ENCODE data around the gene TNRC18.
A peak's percentile ranks its signal among the peaks of the same experiment; 100 is the strongest.

Gene TNRC18

DNA sequence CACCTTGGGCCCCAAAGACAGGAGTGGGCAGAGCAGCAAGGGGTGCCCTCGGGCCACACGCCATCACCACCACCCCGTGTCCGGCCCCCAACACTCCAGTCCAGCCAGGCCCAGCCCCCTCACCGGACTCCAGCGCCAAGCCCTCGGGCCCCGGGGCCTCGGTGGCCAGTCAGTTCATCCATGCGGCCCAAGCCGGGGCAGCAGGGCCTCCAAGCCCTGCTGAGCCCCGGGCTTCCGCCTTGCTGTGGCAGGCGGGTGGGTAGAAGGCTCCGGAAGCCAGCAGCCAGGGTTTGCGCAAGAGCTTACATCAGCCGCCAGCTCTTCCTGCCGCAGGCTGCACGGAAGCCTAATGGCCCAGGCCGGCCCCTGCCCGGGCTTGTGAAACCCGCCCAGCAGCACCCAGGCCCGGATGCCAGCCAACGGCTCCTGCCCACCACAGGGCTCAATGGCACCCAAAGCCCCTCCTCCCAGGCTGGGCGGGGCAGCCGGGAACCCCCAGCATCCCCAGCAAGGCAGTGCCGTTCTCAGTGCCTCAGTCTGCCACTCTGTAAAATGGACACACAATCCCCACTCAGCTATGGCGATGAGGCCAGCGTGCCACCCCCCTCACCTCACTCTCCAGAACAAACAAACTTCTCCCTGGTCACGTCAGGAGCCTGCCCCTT is 26.5 kb downstream of the TNRC18 start:
- peak; percentile 88 for DNase-seq

DNA sequence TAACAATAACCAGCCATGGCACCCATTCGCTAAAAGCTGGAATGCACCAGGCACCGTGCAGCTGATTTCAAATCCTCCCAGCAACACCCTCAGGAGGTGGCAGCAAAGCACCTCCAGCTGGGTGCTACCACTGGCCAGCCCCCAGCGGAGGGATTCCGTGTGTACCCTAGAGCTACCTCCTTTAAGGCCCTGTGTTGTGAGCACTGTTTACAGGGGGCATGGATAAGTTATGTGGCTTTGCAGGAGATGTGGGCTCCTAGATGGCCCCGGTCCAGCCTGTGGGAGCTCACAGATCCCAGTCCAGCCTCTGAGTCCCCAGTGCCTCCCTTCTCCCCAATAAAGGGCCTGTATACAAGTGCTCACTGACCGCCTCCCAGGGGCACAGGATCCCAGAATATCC is 27.1 kb downstream of the TNRC18 start:
- peak; percentile 42 for DNase-seq

DNA sequence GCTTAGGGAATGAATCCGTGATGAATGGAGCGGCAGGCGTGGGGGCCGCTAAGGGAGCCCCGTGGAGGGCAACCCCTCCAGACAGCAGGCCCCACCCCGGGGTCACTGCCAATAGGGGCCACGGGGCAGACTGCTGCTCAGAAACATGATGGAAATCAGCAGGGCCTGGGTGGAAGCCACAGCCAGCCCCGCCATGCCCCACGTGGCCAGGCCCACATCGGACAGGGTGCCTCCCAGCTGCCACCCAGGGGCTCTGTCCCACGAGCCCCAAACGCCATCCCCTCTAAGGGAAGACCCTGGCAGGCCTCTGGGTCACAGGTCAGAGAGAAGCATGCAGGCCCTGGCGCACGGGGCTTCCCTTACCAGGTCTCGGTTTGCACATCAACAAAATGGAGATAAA is 28.4 kb downstream of the TNRC18 start:
- DNase-seq: no peak

DNA sequence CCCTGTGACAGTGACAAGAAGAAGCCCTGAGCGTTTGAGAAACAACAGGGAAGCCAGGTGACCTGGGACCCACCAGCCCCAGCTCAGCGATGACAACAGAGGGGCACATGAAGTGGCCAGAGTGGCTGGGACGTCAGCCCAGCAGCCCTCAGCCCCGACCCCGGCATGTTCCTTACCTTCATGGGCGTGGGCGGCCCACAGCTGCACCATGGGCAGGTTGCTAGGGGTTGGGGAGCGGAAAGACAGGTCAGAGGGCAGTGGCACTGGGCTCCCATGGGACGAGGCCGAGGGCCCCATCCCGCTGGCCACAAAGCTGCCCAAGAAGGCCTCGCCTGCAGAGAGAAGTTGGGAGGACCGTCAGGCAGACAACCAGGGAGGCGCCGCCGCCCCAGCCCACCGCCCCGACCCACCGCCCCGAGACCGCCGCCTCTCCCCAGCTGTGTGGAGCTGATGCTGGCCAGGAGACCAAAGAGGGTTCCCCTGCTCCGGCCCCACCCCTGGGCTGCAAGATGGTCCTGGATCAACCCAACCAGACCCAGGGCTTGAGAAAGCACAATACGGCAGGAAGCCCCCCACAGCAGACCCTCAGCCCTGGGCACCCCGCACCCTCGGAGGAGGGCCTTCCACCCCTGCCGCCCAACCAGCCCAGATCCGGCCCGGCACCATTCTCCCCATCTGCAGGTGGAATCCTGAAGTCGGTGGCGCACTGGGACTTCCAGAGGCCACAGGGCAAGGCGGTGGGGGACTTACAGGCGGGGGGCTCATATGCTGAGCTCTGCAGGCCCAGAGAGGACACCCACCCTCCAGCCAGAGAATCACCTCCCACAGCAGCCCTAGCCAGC is 29.1 kb downstream of the TNRC18 start:
- no peak for DNase-seq

DNA sequence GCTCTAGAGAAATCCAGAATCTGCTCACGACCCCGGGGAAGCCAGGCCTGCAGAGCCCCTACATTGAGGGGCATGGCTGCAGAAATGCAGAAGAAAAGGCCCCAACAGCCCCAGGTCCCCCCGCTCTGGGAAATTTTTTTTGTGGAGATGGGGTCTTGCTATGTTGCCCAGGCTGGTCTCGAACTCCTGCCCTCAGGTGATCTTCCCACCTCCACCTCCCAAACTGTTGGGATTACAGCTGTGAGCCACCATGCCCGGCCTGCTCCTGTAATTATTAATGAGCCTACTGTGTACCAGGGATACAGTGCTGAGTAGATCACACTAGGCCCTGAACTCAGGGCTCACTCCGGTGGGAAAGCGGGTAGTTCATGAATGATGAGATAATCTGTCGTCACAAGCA is 29.9 kb downstream of the TNRC18 start:
- no peak for DNase-seq

DNA sequence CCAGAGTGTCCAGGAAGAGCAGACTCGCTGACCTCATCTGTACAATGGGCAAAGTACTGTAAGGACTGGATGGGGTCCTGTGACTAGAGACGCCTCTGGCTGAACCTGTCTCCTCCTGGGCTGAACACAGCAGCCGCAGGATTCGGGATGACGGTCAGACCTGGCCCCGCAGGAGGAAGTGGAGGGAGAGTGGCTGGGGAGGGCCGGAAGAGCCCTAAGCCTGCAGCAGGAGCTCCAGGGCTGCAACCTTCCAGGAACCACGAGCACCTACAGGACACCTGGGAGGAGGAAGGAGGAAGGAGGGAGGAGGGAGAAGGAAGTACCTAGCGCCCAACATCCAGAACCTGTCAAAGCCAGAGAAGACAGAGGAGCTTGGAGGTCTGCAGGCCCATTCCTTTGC is 30.3 kb downstream of the TNRC18 start:
- no peak for DNase-seq

DNA sequence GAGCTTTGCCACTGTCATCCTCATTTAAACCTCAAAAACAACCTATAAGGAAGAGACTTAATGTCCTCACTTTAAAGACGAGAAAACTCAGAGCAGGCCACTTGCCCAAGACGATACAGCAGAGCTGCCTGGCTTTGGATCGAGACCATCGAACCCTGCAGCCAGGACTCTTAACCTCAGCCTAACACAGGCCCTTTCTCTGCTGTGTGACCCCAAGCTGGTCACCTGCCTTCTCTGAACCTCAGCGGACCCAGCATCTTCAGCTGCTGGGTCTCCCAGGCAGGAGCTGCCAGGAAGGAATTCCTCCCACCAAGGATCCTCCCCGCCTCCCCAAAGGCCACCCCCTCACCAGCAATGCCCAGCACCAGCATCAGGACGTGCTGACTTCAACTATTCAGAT is 32.7 kb downstream of the TNRC18 start:
- no peak for DNase-seq

DNA sequence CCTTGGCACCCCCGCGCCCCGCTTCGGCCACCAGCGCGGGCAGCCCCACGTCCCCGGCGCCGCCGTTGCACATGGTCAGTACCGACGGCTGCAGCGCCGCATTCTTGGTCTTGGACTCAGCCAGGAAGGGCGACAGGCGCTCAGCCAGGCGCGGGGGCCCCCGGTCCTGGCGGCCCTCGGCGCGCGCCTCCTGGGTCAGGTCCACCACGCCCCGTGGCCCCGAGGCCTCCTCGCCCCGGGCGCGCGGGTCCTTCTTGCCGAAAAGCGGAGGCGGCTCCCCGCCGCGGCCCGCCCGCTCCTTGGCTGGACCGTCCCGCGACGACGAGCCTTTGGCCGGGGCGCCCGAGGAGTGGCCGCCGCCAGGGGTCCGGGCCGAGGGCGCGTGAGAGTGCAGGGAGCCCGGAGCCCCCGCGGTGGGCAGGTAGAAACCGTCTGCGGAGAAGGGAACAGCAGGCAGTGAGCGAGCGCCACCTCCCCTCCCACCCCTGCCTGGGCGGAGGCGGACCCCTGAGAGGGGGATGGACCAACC is 34.7 kb downstream of the TNRC18 start:
- no peak for DNase-seq

DNA sequence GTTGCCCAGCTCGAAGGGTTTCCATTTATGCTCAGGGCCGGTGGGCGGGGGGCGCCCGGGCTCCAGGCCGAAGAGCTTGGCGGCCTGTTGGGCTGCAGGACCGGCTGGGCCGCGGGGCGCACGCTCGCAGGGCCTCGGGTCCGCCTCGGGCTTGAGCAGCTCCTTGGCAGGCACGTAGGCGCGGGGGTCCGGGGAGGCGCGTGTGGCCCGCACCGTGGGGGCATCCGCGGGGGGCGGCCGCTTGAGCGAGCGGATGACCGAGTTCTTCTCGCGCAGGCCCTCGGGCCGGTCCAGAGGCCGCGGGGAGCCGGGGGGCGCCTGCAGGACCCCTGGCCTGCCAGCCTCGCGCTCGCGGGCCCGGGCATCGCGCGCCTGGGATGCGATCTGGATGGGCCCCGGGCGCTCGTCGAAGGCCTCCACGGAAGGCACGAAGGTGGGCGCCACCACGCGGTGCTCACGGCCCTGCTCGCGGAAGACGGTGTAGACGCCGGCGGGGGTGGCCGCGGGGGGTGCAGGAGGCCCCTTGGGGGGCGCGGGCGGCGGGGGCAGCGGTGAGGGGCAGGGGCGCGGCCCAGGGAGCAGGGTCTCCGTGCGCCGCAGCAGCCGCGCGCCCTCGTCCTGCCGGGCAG is 35.2 kb downstream of the TNRC18 start:
- DNase-seq: no peak

DNA sequence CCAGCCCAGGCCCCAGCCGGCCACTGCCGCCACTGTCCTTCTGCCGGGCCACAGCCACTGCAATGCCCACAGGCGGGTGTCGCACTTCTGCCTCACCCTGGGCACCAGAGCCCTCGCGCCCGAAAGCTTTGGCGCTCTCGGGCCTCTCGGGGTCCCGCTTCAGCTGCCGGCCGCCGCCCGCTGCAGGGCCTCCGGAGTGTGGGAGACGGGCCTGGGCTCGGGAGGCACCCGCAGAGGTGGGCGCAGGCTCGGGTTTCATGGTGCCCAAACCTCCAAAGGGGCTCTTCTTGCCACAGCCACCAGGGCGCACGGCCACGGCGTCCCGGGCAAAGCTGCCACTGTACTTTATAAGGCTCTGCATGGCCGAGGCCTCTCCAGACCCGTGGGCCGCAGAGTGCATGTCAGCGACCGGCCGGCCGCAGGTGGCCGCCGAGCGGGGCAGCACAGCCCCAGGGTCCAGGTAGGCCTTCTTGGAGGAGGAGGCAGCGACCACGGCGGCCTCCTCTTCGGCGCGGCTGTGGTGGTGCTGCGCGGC is 35.9 kb downstream of the TNRC18 start:
- DNase-seq: no peak

DNA sequence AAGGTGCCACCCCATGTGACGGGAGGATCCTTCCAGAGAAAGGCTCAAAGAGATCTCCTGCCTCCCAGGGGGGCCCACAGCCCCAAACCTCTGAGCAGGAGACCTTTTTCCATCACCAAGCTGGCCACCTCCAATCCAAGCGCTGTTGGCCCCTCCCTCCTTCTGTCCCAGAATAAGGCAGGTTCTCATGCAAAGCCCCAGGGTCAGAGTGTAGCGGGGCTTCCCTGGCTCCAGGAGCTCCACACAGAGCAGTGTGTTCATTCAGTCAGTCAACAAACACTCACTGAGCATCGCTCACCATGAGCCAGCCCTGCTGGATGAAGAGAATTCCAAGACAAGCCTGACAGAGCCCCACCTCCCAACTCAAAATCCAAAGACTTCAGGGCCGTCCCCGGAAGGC is 39.0 kb downstream of the TNRC18 start:
- no peak for DNase-seq

DNA sequence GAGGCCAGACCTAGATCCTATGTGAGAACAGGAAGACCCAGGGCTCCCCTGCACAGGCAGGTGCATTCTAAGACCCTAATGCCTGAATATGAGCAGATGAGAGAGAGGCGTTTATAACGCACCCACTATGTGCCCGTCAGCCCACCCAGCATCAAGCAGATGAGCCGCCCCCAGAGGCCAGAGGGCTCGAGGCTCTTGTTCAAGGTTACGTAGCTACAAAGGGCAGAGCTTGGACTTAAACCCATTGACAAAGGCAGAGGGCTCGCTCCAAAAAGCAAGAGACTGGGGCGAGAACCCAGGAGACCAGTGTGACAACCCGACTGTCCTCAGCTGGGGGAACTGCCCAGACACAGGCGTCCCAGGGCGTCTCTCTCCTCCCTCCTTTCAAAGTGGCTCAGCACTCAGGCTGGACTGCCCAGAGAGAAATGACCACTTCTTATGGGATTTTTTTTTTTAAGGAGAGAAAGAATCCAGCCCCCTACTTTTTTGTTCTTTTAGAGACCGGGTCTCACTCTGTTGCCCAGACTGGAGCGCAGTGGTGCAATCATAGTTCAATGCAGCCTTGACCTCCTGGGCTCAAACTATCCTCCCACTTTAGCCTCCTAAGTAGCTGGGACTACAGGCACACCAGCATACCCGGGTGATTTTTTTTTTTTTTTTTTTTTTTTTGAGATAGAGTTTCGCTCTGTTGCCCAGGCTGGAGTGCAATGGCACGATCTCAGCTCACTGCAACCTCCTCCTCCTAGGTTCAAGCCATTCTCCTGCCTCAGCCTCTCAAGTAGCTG is 40.1 kb downstream of the TNRC18 start:
- DNase-seq: no peak

DNA sequence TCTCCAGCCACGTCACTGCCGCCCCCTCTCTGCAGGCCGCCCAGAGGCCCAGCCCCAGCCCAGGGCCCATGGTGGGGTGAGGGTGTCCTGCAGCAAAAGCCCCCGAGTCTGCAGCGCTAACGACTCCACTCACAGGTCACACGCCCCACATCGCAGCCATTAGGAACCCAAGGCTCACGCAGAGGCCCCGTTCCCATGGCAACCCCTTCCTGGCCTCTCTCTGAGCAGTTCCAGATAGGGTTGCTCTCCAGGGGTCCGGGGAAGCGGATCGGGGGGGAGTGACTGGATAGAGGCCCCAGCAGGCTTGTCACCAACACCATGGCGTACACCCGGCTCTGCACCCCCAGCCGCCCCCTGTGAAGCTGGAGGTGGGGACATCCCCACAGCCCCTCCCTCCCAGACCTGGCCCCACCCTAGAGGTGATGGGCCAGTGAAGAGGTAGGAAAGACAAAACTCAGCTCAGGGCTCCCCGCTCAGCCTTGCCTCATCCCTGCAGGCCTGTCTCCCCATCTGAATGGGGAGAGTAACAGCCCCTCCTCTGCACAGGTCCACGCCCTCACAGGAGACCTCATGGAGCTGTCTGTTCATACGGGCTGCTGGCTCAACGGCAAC is 41.2 kb downstream of the TNRC18 start:
- no peak for DNase-seq

DNA sequence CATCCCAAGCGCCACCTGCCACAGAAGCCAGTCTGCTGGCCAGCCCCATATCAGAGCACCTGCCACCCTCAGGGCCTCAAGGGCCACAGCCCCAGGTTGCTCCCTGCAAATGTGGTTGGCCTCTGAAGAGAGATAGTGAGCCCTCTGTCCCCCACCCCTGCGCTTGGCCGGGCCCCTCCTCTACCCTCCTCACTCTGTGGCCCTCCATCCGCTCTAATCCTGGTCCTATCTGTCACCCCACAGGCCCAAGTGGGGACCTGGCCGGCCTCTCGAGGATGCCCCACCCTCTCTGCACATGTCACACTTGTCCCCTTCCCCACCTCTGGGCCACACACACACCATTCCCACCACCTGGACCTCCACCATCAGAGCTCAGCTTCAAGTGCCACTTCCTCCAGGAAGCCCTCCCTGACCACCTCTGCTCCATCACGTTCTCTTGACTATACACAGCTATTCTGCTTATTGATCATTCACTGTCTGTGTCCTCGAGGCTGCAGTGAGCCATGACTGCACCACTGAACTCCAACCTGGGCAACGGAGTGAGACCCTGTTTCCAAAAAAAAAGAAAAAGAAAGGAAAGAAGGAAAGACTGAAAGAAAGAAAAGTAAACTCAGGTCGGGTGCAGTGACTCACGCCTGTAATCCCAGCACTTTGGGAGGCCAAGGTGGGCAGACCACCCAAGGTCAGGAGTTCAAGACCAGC is 42.4 kb downstream of the TNRC18 start:
- DNase-seq: no peak

DNA sequence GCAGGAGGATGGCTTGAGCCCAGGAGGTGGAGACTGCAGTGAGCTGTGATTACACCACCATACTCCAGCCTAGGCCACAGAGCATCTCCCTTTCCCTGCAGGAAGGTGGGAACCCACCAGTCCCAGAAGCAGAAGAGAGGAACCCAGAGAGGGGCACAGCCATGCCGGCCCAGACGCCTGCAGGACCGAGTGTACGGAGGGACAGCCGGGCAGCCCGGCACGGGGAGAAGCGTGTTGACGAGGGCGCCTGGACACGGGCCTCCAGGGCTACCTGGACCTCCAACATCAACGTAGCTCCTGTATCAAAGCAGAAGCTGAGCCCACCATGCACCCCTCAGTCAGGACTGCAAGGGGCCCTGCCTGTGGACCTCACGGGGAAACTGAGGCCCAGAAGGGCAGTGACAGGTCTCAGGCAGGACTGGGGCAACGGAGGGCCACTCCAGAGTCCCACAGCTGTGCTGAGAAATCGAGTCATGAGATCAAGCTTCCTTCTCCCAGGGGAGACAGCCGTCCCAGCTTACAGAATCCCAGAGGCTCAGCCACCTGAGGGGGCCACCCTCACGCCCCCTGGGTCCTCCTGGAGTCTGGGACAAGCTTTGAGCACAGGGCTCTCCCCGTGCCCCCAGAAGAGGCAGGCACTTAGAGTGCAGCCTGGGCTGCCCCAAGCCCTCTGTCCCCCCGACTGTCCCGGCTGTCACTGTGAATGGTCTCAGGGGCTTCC is 43.1 kb downstream of the TNRC18 start:
- no peak for DNase-seq

DNA sequence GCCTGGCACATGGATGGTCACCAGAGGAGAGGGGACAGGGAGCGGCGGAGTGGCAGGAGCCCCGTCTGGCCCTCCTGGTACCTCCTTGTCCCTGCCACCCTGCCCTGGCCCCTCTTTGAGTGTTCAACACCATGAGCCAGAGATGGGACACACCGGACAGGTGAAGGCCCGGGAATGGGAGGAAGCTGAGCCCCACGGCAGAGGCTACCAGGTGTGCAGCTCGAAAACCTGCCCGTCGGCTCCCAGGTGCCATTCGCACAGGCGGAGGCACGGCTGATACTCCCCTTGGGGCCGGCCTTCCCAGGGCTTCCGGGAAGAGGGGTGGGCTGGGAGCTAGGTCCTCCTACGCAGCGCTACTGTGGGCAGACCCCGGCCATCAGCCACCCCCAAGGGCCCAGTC is 44.1 kb downstream of the TNRC18 start:
- no peak for DNase-seq

DNA sequence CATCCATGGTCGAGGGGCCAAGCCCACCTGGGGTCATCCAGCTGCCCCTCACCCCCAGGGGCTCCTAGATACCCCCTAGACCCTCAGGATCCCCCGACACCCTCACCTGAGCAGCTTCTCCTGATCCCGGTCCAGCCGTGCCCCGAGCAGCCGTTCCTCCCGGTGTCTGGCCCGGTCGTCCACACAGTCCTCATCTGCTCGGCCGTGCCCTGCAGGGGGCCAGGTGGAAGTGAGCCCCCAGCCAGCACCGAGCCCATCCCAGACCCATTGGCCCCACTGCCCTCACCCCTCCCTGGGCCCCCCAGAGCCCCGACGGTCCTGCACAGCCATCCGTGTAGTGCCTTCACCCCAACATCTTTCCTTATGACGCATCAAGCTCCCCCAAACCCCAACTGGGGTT is 45.8 kb downstream of the TNRC18 start:
- no peak for DNase-seq

DNA sequence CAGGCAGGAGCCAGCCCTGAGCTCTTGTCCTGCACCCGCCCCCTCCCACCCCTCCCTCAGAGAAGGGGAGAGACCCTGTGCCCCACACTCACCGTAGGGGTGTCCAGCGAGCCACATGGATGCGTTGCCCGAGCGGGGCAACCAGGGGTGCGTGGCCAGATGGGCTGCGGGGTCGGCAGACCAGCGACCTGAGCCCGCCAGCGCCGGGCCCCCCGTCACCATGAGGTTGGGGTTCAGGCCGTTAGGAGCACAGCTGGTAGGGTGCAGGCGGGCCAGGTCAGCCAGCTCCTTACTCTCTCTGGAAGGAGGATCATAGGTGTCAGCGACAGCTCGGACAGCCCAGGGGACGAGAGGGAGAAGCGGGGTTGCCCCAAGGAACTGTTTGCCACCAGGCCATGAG is 46.4 kb downstream of the TNRC18 start:
- no peak for DNase-seq

DNA sequence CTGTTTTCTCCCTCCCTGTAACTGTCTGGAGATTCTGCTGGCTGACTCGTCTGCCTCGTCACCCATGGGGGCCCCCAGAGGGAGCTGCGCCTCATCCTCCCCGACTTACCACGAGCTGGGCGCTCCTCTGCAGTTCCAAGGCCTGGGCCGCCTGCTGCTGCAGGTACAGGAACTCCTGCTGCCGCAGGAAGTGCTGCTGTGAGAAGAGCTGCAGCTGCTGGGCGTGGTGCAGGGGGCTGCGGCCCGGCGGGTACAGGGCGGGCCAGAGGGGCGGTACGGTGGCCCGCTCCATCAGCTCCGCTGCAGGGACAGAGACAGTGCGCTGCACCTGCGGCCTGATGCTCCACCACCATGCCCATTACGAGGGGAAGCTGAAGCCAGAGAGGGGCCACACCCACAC is 47.7 kb downstream of the TNRC18 start:
- no peak for DNase-seq

DNA sequence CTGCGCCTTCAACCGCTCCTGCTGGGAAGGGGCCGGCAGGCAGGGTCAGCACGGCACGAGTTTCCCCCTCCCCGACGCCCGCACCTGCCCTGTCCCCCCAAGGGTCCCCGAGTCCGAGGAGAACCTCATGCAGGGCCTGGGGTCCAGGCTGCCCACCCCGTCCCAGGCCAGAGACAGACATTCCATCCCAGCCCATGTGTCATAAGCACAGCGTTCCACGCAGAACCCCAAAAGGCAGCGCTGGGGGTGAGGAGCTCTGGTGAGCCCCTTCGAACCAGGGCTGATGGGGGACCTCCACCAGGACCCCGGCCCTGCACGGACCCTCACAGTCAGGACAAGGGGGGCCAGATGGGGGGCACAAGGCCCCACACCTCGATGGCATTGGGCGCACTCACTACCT is 49.2 kb downstream of the TNRC18 start:
- DNase-seq: no peak

DNA sequence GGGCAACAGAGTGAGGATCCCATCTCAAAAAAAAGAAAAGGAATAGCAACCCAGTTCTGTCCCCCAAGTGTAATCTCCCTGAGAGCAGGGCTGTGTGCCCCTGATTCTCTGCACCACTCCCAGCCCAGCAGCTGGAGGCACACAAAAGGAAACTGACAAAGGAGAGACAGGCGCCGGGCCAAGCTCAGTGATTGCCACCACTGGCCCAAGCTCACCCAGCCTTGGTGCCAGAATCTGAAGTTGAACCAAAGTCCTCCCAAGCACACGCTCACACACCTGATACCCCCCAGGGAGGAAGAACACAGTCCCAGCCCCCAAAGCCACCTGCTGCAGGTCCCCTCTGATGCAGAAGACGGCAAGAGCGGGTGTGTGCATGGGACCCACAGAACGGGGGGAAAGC is 50.3 kb downstream of the TNRC18 start:
- DNase-seq: no peak

All from NK-92 treated with Interleukin-12 subunit alpha and Interleukin-12 subunit beta, amount 100 ng/mL, for 24 hours (cell line).